Mucosa of stomach (tissue), 1 donor: ENCODE measurements around the gene AARS2.
"Not testable (repeated sequence)": the region's sequence is repeated elsewhere in the genome, so short reads cannot be mapped to it uniquely, and the experiment has no call there.

ENCODE experiments used
- H3K27me3 ChIP-seq: one replicate; pipeline ENCODE4 v1.7.0; 2013; ENCODE audit warnings: mild to moderate bottlenecking, low read length; ENCODE audit not compliant: control insufficient read depth, insufficient read depth
- H3K36me3 ChIP-seq: one replicate; pipeline ENCODE4 v1.7.0; 2013; ENCODE audit warnings: low read length; ENCODE audit not compliant: control insufficient read depth, insufficient read depth
- H3K4me1 ChIP-seq: one replicate; pipeline ENCODE4 v1.7.0; 2013; ENCODE audit warnings: mild to moderate bottlenecking, low read length; ENCODE audit not compliant: control insufficient read depth, insufficient read depth
- H3K4me3 ChIP-seq: one replicate; pipeline ENCODE4 v1.7.0; 2013; ENCODE audit warnings: low read length
- H3K9ac ChIP-seq: one replicate; pipeline ENCODE4 v1.7.0; 2013; ENCODE audit warnings: mild to moderate bottlenecking, low read length, moderate library complexity
- H3K9me3 ChIP-seq: one replicate; pipeline ENCODE4 v1.7.0; 2013; ENCODE audit warnings: mild to moderate bottlenecking, low read length, moderate library complexity; ENCODE audit not compliant: control insufficient read depth
- donor health status: Pancreatic carcinoma.

The AARS2 gene

DNA sequence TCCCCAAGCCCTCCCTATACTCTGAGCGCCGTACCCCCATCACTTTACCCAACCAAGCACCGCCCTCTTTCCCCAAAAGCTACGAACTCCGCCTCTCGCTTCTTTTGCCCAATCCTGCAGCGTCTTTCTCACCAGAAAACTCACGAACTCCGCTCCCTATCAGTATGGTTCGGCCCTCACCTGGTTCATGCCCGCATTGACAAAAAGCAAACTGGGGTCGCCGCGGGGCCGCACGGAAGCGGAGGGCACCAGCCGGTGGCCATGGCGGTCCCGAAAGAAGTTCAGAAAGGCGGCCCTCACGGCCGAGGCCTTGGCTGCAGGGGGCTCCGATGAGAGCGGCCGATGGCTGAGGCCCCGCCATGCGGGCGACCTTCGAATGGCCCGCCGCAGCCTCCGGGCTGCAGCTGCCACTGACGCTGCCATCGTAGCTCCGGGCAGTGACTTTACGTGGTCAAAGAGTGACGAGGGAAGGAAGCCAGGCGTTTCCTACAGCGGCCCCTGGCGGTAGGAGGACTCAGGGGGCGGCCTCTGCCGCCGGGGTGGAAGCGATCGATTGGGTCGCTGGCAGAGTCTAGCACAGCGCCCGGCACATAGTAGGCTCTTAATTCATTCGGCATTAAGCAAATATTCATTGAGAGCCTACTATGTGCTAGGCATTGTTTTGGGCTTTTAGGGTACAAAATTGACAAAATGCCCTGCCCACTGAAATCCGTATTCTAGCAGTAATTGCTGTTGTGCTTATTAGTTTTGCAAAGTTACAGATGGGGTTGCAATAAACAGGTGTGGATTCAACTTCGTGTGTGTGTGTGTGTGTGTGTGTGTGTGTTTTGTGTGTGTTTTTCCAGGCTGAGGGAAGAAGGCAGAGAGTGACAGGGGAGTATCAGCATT is at the start of gene AARS2:
Gene AARS2, minus strand, starts transcription at position 447 of the 888 bp plus-strand sequence. Its CDS starts 24 bp downstream, at position 423.
- no peaks in the 10 kb centered on the region for H3K9me3 ChIP-seq
- H3K4me3 ChIP-seq, result peak within 1 kb of the TSS; percentile 91
- H3K36me3 ChIP-seq, result peaks cover 12% of the 10 kb centered on the region

DNA sequence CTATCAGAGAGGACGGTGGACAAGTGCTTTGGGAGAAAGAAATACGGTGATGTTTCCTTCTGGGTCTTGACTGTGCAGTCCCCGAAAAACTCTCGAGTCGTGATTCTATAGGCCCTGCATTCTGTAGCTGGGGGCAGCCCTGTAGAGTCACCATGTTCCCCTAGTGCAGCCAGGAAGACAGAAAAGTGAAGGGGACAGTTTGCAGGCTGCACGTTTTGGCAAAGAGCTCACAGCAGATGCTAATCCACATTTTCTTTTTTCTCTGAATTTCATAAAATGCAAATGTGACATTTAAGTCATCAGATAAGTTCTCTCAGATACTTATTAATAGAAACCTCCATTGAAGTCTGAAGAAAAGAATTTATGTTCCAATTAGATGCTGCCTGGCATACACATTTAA is 48.8 kb upstream of the AARS2 start:
- Histone ChIP-seq H3K9ac (no peak overlapping the region), H3K27me3 (no peaks in the 10 kb centered on the region), H3K4me1 (no peaks in the 10 kb centered on the region), H3K4me3 (no peak overlapping the region), H3K9me3 (no peaks in the 10 kb centered on the region), H3K36me3 (no peaks in the 10 kb centered on the region)

More for the DNA sequence above, at the start of gene AARS2:
- H3K27me3 ChIP-seq, result no peaks in the 10 kb centered on the region
- H3K4me1 ChIP-seq, result peaks cover 6% of the 10 kb centered on the region
- peak within 1 kb of the TSS; percentile 79 for H3K9ac ChIP-seq

DNA sequence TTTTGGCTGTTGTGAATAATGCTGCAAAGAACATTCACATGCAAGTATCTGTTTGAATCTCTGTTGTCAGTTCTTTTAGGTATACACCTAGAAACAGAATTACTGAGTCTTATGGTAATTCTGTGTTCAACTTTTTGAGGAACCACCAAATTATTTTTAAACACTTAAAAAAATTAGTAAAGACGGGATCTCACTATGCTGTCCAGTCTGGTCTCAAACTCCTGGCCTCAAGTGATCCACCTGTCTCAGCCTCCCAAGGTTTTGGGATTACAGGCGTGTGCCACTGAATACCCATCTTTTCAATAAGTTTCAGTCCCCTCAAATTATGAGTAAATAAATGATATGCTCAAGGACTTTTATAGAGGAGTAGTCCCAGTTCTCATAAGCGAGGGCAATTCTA is 46.8 kb upstream of the AARS2 start:
- H3K4me3 ChIP-seq, result no peak overlapping the region
- no peak overlapping the region for H3K9ac ChIP-seq
- H3K36me3 ChIP-seq, result no peaks in the 10 kb centered on the region
- H3K9me3 ChIP-seq, result no peaks in the 10 kb centered on the region
- H3K4me1 ChIP-seq, result no peaks in the 10 kb centered on the region
- no peaks in the 10 kb centered on the region for H3K27me3 ChIP-seq

DNA sequence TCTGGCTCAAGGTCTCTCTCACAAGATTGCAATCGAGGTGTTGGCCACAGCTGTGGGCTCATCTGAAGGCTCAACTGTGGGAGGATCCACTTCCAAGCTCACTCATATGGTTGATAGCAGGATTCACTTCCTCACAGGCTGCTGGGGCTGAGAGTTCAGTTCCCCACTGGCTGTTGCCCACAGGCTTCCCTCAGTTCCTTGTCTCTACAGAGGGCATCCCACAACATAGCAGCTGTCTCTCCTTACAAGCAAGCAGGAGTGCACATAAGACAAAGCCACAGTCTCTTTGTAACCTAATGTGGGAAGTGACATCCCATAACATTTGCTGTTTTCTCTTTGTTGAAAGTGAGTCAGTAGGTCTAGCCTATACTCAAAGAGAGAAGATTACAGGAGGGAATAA is 43.3 kb upstream of the AARS2 start:
- Histone ChIP-seq H3K27me3 (no peaks in the 10 kb centered on the region), H3K4me1 (peaks cover 7% of the 10 kb centered on the region), H3K36me3 (no peaks in the 10 kb centered on the region), H3K9me3 (no peaks in the 10 kb centered on the region), H3K9ac (no peak overlapping the region), H3K4me3 (no peak overlapping the region)

DNA sequence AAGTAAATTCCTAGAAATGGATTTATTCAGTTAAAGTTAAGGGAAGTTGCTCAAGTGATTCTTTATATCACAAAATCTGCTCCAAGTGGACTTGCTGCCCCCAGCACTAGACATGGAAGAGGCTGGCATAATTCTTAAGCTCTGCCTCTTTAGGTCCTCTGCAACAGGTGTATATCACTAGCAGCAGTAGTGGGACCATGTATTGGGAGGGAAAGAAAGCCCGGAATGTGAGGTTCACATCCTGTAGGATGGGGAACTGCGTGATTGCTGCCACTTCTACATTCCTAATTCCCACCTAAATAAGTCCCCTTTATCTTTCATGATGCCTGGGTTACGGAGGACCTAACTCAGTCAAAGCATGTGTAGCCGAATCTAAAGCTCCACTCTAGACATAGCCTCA is 42.5 kb upstream of the AARS2 start:
- Histone ChIP-seq H3K27me3 (no peaks in the 10 kb centered on the region), H3K9me3 (no peaks in the 10 kb centered on the region), H3K9ac (no peak overlapping the region), H3K4me3 (no peak overlapping the region), H3K4me1 (peaks cover 9% of the 10 kb centered on the region), H3K36me3 (no peaks in the 10 kb centered on the region)

DNA sequence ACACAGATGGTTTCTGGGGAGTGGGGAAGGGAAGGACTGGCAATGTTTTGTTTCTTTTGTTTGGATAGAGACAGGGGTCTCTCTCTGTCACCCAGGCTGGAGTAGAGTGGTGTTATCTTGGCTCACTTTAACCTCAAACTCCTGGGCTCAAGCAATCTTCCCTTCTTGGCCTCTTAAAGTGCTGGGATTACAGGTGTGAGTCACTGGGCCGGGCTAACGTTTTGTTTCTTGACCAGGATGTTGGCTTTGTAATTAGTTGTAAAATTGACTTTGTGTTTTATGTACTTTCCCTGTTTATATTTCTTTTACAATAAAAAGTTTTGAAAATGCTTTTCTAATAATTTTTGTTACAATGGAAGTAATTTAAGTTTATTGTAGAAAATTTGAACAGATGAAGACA is 40.2 kb upstream of the AARS2 start:
- no peaks in the 10 kb centered on the region for H3K36me3 ChIP-seq
- no peaks in the 10 kb centered on the region for H3K9me3 ChIP-seq
- H3K27me3 ChIP-seq, result no peaks in the 10 kb centered on the region
- H3K9ac ChIP-seq, result no peak overlapping the region
- peaks cover 14% of the 10 kb centered on the region for H3K4me1 ChIP-seq
- H3K4me3 ChIP-seq, result no peak overlapping the region

DNA sequence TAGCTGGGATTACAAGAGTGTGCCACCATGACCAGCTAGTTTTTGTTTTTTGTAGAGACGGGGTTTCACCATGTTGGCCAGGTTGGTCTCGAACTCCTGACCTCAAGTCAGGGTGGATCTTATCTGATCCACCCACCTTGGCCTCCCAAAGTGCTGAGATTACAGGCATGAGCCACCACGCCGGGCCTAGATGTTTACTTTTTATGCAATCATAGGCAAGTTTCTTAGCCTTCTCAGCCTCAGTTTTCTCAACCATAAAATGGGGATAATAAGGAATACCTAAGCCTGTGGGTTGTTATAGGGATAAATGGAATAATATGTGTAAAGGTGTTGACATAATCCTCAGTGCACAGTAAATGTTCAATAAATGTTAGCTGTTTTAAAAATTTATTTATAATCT is 39.1 kb upstream of the AARS2 start:
- Histone ChIP-seq H3K9ac (no peak overlapping the region), H3K4me3 (no peak overlapping the region), H3K4me1 (peaks cover 14% of the 10 kb centered on the region), H3K27me3 (no peaks in the 10 kb centered on the region), H3K9me3 (no peaks in the 10 kb centered on the region), H3K36me3 (no peaks in the 10 kb centered on the region)

DNA sequence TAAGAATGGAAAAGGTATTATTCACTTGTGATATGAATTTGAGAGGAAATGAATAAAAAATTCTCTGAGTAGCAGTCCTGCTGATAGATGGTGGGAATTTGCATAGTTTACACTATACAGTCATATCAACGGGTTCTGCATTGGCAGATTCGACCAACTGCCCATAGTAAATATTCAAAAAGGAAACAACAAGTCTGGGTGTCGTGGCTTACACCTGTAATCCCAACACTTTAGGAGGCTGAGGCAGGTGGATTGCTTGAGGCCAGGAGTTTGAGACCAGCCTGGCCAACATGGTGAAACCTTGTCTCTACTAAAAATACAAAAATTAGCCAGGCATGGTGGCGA is 37.5 kb upstream of the AARS2 start:
- not testable (repeated sequence) for H3K36me3 ChIP-seq, H3K9ac ChIP-seq, H3K27me3 ChIP-seq, H3K9me3 ChIP-seq, H3K4me3 ChIP-seq
- H3K4me1 ChIP-seq, result peaks cover 14% of the 10 kb centered on the region

DNA sequence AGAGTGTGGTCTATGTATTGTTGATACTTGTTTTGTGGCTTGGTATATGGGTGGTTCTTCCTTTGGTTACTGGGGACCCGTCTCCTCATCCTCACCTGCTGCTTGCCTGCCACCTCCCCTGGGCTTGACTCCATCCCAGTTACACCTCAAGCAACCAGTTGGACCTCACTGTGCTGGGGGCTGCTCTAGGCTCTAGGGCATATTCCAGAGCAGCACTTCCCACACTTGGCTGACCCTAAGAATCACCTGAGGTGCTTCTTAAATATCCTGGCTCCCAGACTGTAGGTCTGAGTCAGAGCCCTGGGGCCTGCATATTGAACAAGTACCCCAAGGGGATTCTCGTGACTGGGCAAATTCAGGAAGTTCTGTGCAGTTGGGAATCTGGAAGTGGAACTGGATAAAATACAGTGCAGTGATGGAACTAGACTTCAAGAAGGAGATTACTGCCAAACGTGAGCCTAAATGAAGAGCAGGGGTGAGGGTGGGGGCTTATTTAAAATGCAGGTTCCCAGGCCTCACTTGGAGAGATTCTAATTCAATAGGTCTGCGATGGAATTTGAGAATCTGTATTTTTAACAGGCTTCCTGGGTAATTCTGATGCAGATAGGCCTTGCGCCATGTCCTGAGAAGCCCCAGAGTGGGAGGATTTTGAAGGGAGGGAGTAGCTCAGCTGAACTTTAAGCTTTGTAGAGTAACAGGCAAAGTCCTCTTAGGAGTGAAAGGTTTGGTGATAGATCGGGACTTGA is 36.9 kb upstream of the AARS2 start:
- no peak overlapping the region for H3K4me3 ChIP-seq

DNA sequence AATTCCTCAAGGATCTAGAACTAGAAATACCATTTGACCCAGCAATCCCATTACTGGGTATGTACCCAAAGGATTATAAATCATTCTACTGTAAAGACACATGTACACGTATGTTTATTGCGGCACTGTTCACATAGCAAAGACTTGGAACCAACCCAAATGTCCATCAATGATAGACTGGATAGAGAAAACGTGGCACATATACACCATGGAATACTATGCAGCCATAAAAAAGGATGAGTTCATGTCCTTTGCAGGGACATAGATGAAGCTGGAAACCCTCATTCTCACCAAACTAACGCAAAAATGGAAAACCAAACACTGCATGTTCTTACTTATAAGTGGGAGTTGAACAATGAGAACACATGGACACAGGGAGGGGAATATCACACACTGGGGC is 33.7 kb upstream of the AARS2 start:
- H3K36me3 ChIP-seq, H3K9ac ChIP-seq, H3K9me3 ChIP-seq, H3K4me1 ChIP-seq, H3K4me3 ChIP-seq: not testable (repeated sequence)
- peaks cover 29% of the 10 kb centered on the region for H3K27me3 ChIP-seq

More for the DNA sequence above, 36.9 kb upstream of the AARS2 start:
- no peaks in the 10 kb centered on the region for H3K27me3 ChIP-seq
- H3K36me3 ChIP-seq, result no peaks in the 10 kb centered on the region
- H3K4me1 ChIP-seq, result peaks cover 14% of the 10 kb centered on the region
- H3K9me3 ChIP-seq, result no peaks in the 10 kb centered on the region
- H3K9ac ChIP-seq, result no peak overlapping the region

DNA sequence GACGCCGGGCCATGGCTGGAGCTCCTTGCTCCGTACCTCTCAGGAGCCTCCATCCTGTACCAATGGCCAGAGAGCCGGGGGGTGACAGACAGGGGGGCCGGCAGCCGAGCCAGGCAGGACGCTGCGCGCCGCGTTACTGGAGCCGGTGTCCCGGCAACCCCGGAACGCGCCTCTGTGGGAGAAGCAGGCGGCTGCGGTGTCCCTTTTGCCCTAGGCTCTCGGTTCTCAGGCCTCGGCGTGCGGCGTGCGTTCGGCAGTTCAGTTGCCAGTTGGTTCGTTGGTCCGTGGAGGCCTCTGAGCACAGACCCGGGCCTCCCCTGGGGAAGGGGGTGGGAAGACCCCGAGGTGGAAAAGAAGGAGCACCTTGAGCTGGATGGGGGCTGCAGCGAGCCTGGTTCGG is 29.3 kb upstream of the AARS2 start, which contains the start of gene SPATS1:
Gene SPATS1, plus strand, starts transcription at position 162 of the 400 bp plus-strand sequence. CDS start 446 bp downstream, outside the sequence.
- Histone ChIP-seq H3K4me3 (no peak within 1 kb of the TSS), H3K9me3 (no peaks in the 10 kb centered on the region), H3K27me3 (peaks cover 29% of the 10 kb centered on the region), H3K36me3 (no peaks in the 10 kb centered on the region), H3K9ac (no peak within 1 kb of the TSS), H3K4me1 (no peaks in the 10 kb centered on the region)

DNA sequence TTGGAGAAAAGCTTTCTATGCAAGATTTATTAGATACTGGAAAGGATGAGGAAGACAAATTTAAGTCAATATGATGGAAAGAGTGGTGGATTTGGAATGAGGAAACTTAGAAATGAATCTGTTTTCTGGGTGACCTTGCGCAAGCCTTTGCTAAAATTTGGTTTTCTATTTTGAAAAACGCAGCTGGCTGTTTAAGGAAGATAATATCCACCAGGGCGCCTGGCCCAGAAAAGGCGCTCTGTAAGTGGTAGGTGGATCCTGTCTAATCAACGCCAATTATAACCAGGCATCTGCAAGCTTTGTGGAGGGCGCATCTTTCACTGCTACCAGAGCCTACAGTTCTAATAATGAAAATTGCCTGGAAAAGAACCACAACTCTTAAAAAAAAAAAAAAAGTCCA is 28.9 kb upstream of the AARS2 start:
- Histone ChIP-seq H3K36me3 (no peaks in the 10 kb centered on the region), H3K9ac (no peak overlapping the region), H3K27me3 (peaks cover 29% of the 10 kb centered on the region), H3K9me3 (no peaks in the 10 kb centered on the region), H3K4me1 (no peaks in the 10 kb centered on the region), H3K4me3 (no peak overlapping the region)
